GM12875 (cell line): ENCODE data around the gene CSNK1G1.

ENCODE experiments used
- H3K4me3 ChIP-seq: one replicate; pipeline ENCODE4 v1.5.1; 2011; ENCODE audit warnings: low read depth, low read length, control low read depth
- CTCF ChIP-seq: IDR thresholded peaks from 2 replicates; pipeline ENCODE4 v1.5.1; 2011; ENCODE audit warnings: low read depth, mild to moderate bottlenecking, control low read depth, inconsistent platforms, low read length, moderate library complexity, borderline replicate concordance; ENCODE audit not compliant: insufficient read depth

Gene CSNK1G1

GRCh38 chr15:64191971-64192830, 163.8 kb downstream of the CSNK1G1 start:
- TF ChIP-seq CTCF: no peak
- no peak overlapping the region for H3K4me3 ChIP-seq

GRCh38 chr15:64187396-64188191, 168.4 kb downstream of the CSNK1G1 start:
- no peak for TF ChIP-seq CTCF

GRCh38 chr15:64185146-64185911, 170.6 kb downstream of the CSNK1G1 start:
- no peak overlapping the region for H3K4me3 ChIP-seq
- TF ChIP-seq CTCF: no peak

More at GRCh38 chr15:64187396-64188191, 168.4 kb downstream of the CSNK1G1 start:
- H3K4me3 ChIP-seq: no peak overlapping the region

- H3K4me3 ChIP-seq: no peak overlapping the region
- no peak for TF ChIP-seq CTCF
These were observed 173.1 kb downstream of the CSNK1G1 start for GRCh38 chr15:64182859-64183370.

GRCh38 chr15:64180235-64180824, 175.6 kb downstream of the CSNK1G1 start:
- H3K4me3 ChIP-seq: no peak overlapping the region
- TF ChIP-seq CTCF: no peak

- no peak for TF ChIP-seq CTCF
These were observed 189.7 kb downstream of the CSNK1G1 start for GRCh38 chr15:64166102-64166890.

More at GRCh38 chr15:64166102-64166890, 189.7 kb downstream of the CSNK1G1 start:
- no peak overlapping the region for H3K4me3 ChIP-seq
